ACHN (cell line): ENCODE measurements around the gene NUTF2.

Experiments used
- DNase-seq: peaks from one replicate; pipeline ENCODE4 v3.0.0-alpha.2; 2015
- in situ Hi-C: cut with HindIII; loops from 2 replicates; pipeline ENCODE4 v1.10.0; 2017; ENCODE audit warnings: low sequenced_read_pairs, low pct_ligation_motif_present, low pct_unique_long_range_greater_than_20kb

The NUTF2 gene

DNA sequence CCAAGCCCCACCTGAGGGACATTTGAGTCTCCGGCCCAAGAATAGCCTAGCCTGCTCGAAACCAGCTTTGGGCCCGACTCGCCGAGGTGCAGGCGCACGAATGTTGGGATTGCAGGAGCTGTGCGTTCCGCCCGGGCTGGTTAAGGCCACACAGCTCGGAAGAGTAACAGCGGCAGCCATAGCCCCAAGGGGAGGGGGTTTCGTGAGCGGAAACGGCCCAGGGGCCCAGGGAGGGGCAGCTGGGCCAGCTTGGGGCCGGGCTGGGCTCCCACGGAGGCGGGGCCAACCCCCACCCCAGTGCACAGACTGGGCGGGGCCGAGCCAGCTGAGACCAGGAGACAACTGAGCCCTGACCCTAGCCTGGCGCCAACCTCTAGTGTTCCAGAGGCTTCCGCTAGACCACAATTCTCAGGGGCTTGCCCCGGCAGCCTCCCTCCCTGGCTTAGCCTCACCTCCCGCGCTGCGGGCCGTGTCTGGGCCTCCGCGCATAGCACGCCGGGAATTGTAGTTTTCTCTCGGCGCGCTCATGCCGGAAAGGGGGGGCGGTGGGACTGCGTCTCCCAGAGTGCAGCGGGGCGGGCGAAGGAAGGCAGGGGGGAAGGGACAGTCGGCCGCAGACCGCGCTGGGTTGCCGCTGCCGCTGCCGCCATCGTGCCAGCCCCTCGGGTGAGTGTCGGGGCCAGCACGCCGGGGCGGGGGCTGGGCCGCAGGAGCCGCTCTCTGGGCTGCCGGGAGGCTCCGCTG, at the start of gene NUTF2:
Gene NUTF2 (plus strand): TSS at position 614 of the 744 bp plus-strand sequence. CDS start 18,198 bp downstream, outside the sequence.
- DNase-seq, result peak; percentile 97
- in situ Hi-C loops, result no loop called here

DNA sequence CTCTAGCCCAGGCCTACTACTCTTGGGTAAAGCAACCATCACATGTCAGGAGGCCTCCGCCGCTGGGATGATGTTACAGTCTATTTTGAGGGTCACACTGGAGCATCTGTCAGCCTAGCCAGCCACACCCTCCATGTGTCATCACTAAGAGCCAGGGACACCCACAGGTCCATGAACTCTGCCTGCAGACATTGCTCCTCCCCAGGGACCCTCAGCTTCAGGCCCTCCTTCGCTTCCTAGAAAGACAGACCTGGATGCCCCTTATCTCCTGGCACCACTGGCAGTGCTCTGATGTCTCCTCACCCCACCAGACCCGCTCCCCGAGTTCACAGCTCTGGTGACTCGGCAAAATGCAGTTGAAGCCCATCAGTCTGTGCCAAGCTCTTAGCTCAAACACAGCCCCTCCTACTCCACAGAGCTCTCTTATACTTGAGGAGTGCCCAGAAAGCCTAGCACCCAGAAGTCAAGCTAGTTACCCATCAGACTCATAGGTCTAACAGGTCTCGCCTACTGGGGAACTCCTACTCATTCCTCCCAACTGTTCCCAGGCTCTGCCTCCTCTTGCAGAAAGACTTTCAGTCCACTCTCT, 46.3 kb upstream of the NUTF2 start:
- DNase-seq, result no peak
- in situ Hi-C loops, result no loop called here

GRCh38 chr16:67801241-67801640, 45.5 kb upstream of the NUTF2 start:
- in situ Hi-C loops, result no loop called here
- no peak for DNase-seq

- in situ Hi-C loops, result no loop called here
- DNase-seq, result no peak
Observed at GRCh38 chr16:67801883-67802282, 44.9 kb upstream of the NUTF2 start.

- DNase-seq, result no peak
- in situ Hi-C loops, result no loop called here
Observed at GRCh38 chr16:67803894-67804293, 42.8 kb upstream of the NUTF2 start.

GRCh38 chr16:67804853-67805542, 41.7 kb upstream of the NUTF2 start:
- DNase-seq, result no peak
- in situ Hi-C loops, result no loop called here

- DNase-seq, result peak; percentile 11
- in situ Hi-C loops, result no loop called here
Observed at GRCh38 chr16:67805718-67806427, 40.9 kb upstream of the NUTF2 start.

GRCh38 chr16:67806428-67807147, 40.1 kb upstream of the NUTF2 start, which contains the start of the genes RANBP10 and TSNAXIP1:
TSS of gene RANBP10 (minus strand) at chr16:67806560. CDS start at chr16:67806536, 24 bp downstream.
TSS of gene TSNAXIP1 (plus strand) at chr16:67806889. CDS start at chr16:67807150, 261 bp downstream.
- peak; percentile 100 for DNase-seq
- in situ Hi-C loops, result no loop called here

DNA sequence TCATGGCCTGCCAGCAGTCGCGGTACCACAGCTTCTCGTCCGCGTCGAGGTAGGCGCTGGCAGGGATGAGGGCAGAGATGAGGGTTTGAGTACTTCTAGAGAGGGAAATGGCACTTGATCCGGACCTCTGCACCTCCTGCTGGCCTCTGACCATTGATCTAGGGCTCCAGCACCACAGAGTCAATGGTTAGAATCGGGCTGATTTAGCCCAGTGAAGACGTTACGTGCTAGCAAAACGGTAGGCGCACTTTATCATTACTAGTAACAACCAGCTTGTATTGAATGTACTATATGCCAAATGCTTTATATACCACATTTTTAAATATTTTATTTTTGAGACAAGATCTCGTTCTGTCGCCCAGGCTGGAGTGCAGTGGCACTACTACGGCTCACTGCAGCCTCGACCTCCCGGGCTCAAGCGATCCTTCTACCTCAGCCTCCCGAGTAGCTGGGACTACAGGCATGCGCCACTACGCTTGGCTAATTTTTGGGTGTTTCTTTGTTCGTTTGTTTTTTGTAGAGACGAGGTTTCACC, 39.5 kb upstream of the NUTF2 start:
- in situ Hi-C loops, result no loop called here
- DNase-seq, result no peak

GRCh38 chr16:67811899-67812298, 34.8 kb upstream of the NUTF2 start:
- in situ Hi-C loops, result no loop called here
- no peak for DNase-seq

DNA sequence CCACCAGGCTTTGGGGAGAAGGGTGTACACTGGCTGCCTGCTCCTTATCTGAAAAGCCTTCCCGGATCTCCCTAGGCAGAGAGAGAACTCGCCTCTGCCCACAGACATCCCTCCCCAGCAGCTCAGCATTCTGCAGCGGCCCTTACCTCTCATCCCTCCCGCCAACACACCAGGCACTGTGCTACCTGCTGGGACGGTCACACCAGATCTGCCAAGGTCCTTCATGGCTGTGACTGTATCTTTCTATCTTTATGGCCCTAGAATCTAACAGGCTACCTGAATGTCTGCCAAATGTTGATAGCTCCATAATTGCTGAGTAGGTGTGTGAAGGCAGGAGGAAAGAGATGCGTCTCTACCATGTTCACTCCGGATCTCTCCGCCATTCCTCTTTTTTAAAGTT, 32.2 kb upstream of the NUTF2 start:
- DNase-seq, result no peak
- in situ Hi-C loops, result no loop called here

DNA sequence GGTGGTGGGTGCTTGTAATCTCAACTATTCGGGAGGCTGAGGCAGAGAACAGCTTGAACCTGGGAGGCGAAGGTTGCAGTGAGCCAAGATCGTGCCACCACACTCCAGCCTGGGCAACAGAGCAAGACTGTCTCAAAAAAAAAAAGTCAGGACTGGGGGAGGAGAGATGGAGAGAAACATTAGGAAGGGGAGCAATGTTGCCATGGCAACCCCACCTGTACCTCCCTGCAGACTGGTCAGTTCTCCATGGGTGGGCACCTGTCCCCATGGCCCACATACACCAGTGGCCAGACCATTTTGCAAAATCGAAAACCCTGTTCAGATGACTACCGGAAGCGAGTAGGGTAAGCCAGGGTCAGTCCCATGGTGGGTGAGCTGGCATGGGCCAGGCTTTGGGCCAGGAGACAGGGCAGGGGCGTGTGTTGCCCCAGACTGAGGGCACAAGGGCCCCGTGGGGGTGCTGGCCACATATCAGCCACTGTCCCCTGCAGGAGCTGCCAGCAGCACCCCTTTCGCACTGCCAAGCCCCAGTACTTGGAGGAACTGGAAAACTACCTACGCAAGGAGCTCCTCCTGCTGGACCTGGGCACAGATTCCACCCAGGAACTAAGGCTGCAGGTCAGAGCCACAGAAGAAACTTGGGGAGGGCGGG, 26.0 kb upstream of the NUTF2 start:
- no peak for DNase-seq
- in situ Hi-C loops, result no loop called here

- DNase-seq, result no peak
- in situ Hi-C loops, result no loop called here
Observed at GRCh38 chr16:67822511-67822910, 24.2 kb upstream of the NUTF2 start.

DNA sequence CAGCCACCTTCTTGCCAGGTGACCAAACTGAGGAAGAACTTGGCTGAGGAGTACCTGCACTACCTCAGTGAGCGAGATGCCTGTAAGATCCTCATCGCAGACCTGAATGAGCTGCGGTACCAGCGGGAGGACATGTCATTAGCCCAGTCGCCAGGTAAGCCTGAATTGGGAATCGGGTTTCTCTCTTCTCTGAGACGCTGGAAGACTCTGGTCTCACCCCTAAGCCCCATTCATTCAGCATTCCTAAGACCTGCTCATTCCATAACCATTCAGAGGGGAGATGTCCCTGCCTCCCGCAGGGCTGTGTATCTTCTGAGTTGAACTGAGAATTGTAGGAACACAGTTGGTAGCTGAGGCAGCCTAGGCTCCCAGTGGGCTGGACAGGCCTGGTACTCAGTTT, 21.6 kb upstream of the NUTF2 start:
- in situ Hi-C loops, result no loop called here
- DNase-seq, result no peak

- DNase-seq, result no peak
- in situ Hi-C loops, result no loop called here
Observed at GRCh38 chr16:67825906-67826305, 20.8 kb upstream of the NUTF2 start.

GRCh38 chr16:67828651-67829050, 18.1 kb upstream of the NUTF2 start:
- no peak for DNase-seq
- in situ Hi-C loops, result no loop called here

DNA sequence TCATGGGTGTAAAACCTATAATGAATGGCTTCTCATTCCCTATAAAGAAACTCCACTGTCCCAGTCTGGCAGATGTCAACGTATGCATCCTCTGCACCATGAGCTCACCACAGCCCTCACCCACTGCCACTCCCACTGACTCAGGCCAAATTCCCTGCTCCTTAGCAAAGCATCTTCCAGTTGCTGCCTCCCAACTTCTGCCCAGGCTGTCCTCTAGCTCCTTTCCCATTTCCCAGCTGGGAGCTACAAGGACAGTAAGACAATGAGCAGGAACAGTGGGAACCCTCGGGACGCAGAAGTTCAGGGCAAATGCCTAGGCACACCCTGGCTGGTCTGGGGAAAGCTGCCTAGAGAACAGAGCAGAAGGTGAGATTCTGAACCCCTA, 13.7 kb upstream of the NUTF2 start:
- in situ Hi-C loops, result no loop called here
- DNase-seq, result peak; percentile 37
